D341Med (cell line): ENCODE results near the gene LAMP1.
"Not testable (repeated sequence)": the region's sequence is repeated elsewhere in the genome, so short reads cannot be mapped to it uniquely, and the experiment has no call there.

Source experiments
- DNase-seq: peaks from one replicate; pipeline ENCODE4 v3.0.0; 2012; ENCODE audit warnings: low spot score

The LAMP1 gene, protein sequence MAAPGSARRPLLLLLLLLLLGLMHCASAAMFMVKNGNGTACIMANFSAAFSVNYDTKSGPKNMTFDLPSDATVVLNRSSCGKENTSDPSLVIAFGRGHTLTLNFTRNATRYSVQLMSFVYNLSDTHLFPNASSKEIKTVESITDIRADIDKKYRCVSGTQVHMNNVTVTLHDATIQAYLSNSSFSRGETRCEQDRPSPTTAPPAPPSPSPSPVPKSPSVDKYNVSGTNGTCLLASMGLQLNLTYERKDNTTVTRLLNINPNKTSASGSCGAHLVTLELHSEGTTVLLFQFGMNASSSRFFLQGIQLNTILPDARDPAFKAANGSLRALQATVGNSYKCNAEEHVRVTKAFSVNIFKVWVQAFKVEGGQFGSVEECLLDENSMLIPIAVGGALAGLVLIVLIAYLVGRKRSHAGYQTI

DNA sequence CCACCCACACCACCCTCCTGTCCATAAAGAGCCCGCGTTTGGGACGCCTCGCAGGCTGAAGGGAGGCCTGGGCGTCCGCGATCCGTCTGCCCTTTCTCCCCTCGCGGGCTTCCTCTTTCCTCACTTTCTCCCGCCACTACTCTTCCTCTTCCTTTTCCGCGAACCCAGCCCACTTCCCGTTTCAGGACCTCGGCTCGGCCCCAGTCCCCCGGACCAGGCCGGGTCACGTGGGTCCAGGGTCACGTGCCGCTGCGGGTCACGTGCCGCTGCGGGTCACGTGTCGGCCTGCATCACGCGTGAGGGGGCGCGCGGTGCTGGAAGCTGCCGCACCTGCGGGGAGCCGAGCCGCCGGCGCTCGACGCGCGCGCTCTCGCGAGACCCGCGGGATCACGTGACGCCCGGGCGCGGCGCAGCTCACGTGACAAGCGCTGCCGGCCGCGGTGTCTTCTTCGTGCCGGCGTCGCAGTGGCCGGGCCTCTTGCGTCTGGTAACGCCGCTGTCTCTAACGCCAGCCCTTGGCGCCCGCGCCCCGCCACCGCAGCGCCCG is at the start of gene LAMP1:
TSS of gene LAMP1 (plus strand) at position 417 of the 547 bp plus-strand sequence. CDS start 196 bp downstream, outside the sequence.
- DNase-seq, result peak; percentile 99

DNA sequence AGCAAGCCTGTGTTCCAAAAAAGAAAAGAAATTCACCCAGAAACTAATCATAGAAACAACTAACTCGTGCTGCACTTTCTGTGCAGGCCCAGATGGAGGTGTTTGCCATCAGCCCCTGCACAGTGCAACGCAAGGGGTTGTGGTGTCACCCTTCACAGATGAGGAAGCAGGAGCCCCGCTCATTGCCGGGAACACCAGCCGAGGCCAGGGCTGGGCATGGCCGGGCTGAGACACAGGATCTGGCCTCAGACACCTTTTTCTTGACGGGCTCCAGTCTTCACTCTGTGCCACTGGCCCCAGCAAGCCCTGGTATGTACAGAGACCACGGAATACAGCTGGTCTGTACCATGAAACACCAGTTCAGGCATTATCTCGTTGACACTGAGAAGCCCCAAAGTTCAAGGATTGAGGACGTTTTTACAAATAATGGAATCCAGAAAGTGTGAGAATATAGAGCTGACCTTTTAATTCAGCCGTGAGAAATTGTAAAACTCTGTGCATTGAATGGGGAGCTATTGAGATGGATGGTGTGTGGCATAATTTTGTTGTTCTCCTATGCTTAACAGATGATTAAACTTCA is 44.4 kb upstream of the LAMP1 start:
- DNase-seq, result no peak

DNA sequence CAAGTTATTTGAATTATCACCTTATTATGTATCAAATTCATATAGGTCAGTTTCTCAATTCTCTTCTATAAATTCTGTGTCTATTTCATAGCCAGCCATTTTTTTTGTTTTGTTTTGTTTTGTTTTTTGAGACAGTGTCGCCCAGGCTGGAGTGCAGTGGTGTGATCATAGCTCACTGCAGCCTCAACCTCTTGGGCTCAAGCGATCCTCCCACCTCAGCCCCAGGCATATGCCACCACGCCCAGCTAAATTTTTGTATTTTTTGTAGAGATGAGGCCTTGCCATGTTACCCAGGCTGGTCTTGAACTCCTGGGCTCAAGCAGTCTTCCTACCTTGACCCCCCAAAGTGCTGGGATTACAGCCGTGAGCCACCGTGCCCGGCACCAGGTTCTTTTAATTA is 39.1 kb upstream of the LAMP1 start:
- DNase-seq, result not testable (repeated sequence)

DNA sequence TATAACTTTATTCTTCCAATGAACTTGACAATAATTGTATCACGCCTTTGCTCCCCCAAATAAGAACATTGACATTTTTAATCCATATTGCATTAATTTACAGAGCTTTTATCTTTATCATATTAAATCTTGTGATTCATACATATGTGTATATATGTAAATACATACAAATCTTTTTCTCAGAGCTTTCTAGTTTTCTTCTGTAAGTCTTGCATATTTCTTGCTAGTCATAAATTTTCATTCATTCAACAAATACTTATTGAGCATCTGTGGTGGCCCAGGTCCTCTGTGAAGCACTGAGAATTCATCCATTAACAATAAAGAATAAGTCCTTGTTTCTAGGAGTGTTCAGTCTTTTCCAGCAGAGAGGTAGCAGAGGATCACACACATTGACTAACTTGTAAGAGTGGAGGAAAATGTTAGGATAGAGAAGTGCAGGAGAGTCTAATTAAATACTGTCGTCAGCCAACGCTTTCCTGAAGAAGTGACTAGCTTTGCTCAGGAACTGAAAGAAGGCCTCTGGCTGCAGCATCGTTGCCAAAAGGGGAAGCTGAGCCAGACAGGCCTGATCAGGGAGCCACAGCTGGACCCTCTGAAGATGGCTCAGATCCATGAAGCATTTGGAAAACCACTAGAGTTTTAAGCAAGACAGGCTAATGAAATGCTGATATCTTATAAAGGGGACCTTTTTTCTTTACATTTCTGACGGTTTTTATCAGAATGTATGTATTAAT is 38.6 kb upstream of the LAMP1 start:
- DNase-seq, result no peak

DNA sequence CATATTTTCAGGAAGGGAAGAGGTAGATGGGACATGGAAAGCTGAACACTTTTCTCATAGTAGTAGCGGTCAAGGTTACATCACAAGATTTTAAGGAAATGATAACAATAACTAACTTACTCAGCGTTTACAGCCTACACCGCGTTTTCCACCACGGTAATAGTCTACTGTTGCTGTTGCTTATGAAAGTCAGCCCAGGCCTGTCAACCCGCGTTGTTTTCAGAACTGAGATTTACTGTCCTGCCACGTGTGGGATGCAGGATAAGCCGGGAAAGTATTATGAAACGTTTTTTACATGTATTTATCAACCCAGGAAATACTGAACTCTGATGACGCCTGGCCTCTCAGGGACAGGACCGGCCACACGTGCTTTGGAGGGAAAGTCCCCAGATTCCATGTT is 36.0 kb upstream of the LAMP1 start:
- DNase-seq, result no peak

DNA sequence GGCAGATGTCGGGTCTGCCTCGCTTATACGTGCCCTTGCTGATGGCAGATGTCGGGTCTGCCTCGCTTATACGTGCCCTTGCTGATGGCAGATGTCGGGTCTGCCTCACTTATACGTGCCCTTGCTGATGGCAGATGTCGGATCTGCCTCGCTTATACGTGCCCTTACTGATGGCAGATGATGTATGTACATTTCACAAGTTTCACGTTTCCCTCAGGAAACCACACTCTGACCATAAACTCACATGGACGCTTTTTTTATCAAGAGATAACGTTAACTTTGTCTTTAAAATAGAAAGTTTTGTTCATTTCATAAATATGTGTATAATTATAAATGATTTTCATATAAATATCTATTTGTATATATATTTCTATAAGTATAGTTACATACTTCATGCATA is 34.0 kb upstream of the LAMP1 start:
- DNase-seq, result not testable (repeated sequence)

DNA sequence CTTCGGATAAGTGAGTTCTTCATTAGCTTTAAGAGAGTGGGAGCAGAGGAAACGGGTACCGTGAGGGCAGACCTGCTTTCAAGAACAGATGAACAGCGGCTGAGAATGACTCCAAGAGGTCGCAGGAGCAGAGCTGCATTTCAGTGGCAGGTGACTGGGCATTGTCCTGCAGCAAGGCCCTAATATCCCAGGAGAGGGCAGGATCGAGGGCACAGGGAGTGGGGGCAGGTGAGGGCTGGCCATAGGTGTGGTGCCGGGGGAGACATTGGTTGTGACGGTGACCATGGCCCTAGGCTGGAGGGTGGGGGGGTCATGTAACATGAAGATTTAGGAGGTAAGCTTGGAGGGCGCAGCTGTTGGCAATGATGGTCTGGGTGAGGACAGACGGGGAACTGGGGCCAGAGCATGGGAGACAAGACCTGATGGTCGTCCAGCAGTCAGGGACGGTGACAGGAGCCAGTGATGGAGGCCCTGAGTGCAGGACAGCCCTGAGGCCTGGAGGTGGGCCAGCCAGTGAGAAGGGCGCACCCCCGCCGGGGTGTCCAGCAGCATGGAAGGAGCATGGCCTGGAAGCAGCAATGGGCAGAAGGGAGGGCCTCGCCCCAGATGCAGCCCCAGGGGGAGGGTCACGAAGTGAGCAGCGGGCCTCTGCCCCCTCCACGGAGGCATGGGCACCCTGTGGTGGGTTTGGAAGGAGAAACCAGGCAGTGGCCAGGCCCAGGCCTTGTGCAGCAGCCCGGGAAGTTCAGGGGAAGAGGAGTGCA is 29.2 kb upstream of the LAMP1 start:
- no peak for DNase-seq

DNA sequence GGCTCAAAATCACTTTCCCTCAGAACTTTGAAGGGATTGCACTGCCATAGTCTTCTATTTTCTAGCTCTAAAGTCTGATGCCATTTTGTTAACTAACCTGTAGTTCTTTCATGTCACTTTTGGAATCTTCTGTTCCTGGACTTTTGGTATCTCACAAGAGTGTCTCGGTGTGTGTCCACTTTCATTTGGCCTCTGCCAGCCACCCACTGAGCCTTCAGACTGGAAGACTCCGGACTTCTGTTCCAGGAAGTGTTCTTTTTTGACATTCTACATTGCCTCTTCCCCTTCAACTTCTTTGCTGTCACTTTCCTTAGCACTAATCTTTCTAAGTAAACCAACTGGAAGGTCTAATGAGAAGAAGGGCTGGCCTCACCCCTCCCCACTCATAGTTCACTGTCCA is 25.0 kb upstream of the LAMP1 start:
- DNase-seq, result no peak

DNA sequence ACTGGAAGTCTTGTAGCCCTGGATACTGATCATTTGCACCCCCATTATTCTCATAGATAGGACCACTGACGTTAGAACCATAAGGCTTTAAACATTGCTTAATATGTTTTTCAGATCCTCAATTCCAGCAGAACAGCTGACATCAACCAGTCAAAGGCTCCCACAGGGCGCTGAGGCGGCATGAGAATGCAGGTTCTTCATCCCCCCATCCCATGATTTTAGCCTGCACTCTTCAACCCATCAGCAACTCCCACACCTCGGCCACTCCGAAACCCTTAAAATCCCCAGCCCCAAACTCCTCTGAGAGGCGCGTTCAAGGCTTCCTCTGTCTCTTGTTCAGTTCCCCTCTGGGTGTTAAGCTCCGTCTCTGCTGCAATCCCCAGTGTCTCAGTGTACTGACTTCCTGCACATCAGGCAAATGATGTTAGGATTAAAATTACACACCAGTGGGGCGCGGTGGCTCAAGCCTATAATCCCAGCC is 24.3 kb upstream of the LAMP1 start:
- no peak for DNase-seq

DNA sequence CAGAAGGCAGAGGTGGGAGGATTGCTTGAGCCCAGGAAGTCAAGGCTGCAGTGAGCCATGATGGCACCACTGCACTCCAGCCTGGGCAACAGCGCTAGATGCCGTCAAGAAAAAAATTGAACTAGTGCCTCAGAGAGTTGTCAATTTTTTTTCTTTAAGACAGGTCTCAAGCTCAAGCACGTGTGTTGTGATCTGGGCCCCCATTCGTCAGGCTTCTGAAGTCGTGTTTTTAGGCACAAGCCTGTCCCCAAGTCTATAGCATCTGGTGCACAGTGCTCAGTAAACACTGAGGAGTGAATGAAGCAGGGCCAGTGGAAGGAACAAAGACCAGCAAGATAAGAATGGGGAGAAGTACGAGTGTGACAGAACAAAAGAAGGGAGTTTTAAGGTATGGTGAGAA is 23.7 kb upstream of the LAMP1 start:
- DNase-seq, result no peak

DNA sequence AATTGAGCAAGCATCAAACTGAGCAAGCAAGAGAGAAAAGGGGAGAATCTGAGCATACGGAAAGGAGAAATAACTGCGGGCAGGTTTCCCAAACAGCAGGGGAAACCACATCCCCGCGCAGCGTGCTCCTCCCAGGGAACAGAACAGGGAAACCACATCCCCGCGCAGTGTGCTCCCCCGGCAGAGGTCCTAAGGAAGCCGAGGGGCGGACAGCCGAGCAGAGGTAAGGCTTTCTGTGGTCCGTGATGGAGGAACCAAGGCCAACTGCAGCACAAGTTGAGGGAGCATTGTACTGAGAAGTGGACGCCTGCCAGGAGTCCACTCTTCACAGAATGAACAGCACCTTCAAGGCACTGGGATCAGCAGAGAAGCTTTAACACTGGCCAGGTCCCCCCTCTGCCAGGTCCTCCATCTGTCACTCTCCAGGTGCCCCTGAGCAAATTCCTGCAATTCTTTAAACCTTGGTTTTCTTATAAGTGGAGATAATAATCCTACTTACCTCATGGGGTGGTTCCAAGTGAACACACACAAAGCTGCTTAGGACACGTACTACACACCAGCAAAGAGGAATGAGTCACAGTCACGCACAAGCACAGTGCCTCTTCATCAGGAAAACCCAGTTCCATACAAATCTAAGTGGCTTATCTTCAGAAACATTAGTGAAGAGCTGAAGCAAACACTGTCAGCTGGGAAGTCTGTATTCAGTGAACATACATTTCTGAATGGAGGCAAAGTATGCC is 23.0 kb upstream of the LAMP1 start:
- no peak for DNase-seq

DNA sequence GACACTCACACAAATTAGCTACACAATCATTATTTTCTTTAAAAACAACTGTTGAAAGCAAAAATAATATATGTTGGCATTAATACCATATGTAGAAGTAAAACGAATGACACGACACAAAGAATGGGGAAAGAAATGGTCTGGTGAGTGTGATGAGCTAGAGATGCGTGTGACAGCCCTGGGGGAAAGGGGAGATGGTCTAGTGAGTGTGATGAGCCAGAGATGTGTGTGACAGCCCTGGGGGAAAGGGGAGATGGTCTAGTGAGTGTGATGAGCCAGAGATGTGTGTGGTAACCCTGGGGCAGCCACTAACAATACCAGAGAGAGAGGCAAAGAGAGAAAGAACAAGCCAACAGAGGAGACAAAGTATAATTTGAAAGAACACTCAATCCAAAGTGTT is 22.3 kb upstream of the LAMP1 start:
- DNase-seq, result no peak

DNA sequence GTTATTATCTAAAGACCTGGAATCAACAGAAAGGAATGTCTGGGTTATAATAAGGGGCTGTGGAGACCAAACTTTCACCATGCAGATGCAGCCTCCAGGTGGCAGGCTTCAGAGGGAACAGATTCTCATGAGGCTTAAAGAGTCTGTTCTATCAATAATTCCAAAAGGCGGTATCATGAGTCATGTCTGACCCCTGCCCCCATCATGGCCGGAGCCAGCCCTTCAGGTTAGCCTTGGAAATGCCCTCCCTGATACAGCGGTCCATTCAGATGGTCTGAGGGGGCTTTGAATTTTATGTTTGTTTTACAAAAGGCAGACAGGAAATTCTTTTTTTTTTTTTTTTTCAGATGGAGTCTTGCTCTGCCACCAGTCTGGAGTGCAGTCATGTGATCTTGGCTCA is 21.7 kb upstream of the LAMP1 start:
- peak; percentile 51 for DNase-seq

DNA sequence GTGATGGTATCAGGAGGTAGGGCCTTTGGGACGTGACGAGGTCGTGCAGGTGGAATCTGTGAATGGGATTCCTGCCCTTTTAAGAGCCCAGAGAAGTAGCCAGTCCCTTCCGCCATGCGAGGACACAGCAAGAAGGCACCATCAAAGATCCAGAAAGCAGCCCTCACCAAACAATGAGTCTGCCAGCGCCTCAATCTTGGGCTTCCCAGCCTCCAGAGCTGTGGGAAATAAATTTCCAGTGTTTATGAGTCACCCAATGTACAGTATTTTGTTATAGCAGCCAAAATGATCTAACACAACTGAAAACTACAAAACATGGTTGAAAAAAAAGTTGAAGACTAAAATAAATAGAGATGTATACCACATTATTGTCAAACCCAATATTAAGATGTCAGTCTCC is 16.9 kb upstream of the LAMP1 start:
- DNase-seq, result no peak

DNA sequence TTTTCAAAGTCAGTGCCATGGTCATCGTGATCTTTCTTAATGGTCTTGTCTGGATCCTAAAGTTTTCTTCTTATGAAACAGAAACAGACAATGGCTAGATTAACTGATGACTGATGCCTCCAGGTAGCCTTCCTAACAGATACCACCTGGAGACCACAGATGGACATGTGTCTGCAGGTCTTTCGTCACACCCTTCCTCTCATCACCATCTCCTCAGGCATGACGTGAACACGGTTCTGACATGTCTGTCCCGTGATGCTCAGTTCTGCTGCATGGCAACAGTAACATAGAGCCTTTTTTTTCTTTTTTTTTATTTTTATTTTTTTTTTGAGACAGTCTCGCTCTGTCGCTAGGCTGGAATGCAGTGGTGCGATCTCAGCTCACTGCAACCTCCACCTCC is 13.1 kb upstream of the LAMP1 start:
- no peak for DNase-seq

DNA sequence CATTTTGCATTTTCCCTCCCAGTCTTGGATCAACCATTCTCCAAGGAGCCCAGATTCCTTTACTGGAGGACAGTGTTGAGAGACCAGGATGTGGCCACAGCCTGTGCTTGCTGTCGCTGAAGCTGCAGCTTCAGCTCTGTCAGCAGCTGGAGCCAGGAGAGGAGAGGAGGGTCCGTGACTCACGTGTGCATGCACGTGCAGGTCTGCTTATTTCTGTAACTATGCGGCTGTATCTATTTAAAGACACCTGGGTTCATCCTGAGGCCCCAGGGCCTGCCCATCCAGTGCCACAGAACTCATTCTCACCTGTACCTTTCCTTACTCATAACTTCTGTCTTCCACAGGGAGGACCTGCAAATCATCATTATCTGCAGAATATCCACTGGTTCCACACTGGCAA is 8.2 kb upstream of the LAMP1 start:
- DNase-seq, result no peak

DNA sequence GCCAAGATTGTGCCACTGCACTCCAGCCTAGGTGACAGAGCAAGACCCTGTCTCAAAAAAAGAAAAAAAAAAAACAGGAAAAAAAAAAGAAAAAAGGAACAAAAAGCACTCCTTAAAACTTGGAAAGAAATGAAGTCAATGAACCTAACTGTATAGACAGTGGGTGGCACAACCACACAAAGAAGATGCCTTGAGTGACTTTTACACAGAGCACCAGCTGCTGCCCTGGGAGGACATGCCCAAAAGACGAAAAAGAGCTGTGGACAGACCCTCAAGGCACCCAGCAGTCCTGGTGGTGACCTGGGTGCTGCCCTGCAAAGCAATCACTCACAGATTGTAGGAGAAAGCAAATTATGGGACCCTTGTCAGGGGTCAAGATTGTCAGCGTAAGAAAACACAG is 5.9 kb upstream of the LAMP1 start:
- DNase-seq, result no peak

DNA sequence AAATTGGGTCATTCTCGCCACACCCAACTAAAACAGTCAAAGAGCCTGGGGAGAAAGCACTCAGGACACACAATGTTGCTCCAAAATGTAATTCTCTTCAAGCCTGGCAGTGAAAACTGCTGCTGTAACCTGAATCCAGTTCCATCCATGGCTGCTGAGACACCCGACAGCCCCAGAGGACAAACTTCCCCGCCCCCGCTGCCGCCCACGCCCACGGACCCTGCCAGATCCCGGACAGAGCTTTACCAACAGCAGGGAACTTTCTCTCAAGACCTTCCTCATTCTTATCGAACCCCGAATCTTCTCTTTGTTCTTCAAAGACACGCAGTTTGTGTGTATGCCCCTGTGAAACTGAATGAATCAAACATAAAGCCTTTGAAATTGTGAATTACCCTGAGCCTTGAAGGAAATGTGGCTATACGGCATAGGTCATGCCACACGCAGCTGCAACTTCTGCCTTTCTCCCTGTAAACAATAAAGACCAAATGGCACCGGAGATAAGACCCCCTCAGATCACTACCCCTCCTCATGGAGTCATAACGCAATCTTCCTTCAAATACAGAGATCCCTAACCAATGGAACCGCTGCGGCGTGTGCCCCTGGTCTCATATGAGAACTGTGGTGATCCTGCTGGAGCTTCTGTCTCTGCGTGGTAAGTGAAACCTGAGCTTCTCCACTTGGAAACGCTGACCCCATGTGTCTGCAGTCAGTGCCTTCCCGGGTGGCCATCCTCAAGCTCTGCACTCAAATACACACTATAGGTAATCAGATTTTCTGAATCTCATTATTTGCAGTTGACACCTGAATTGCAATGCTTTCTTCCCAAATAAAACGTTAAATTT is 4.8 kb upstream of the LAMP1 start:
- DNase-seq, result no peak

DNA sequence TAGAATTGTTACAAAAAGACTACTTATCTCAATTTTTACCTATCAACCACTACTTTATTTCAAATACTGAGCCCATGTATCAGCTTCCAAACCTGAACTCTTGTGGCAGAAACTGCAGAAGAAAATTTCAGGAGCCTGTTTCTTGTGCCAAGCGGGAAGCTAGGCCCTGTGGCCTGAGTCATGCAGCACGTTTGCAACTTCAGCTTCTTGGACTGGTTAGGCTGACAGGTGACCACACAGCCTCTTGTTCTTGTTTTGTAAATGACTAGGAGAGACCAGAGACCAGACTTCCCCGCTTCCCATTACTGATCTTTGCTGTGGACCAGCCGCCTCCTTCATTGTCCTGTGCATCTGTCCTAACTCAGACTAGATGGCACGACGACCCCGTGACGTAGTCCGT is 3.4 kb upstream of the LAMP1 start:
- DNase-seq, result no peak

DNA sequence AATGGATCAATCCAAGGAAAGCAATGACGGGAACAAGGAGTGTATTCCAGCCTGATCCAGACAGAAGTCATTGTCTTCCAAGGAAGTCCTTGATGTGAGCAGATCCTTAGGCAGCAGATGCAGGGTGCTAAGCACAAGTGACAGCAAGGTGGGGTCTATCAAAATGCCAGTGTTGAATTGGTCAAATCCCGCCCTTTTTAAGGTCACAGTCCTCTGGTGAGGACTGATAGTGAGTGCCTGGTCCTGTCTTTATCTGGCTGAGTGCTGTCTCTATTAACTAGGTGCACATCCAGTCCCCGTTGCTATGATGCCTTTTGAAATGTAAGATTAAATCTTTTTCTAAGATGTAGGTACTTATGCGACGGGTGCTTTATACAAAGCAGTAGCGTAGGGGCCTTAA is 1.3 kb upstream of the LAMP1 start:
- no peak for DNase-seq
